ENCODE results near the gene SLC9A9. TPM values are rescaled to one million over a fixed set of nuclear protein-coding genes. Genes with fewer than 3 reads are reported as not detected.
"Not testable (repeated sequence)": the region's sequence is repeated elsewhere in the genome, so short reads cannot be mapped to it uniquely, and the experiment has no call there.

SLC9A9 gene
- total and polyA plus RNA-seq, 2 donors (not counting 1 experiment from before 2014, with no cell fraction given) = 14.3 to 74.0 TPM

GRCh38 chr3:143436231-143436930 is 411.9 kb downstream of the SLC9A9 start:
- H3K27me3 ChIP-seq (ENCODE audit: control insufficient read depth, insufficient read depth, low read length) = no peaks in the 10 kb centered on the region
- TF ChIP-seq CTCF (conservative IDR thresholded peaks at IDR 0.05 in 1 of 2, IDR thresholded peaks at IDR 0.05 in 1 of 2; ENCODE audit: low read depth in 1 of 2, low read length in 2 of 2) (no peak), EZH2 (IDR thresholded peaks at IDR 0.05; ENCODE audit: low read length, missing control alignments) (no peak)
- H3K4me1 ChIP-seq (ENCODE audit: control insufficient read depth, extremely low read depth, insufficient read depth, low read length) = peaks cover 3% of the 10 kb centered on the region
- H3K36me3 ChIP-seq (ENCODE audit: control insufficient read depth, insufficient read depth, low read length) = no peaks in the 10 kb centered on the region
- no peaks in the 10 kb centered on the region for H4K20me1 ChIP-seq (ENCODE audit: control insufficient read depth, extremely low read depth, insufficient read depth, low read length)
- no peak overlapping the region for H3K4me3 ChIP-seq (replicated peaks in 1 of 4; ENCODE audit: control extremely low read depth in 1 of 4, insufficient read depth in 1 of 4, low read depth in 3 of 4, low read length in 4 of 4)
- no peak overlapping the region for H3K9ac ChIP-seq (ENCODE audit: insufficient read depth, low read length)
- no peaks in the 10 kb centered on the region for H3K79me2 ChIP-seq (ENCODE audit: control insufficient read depth, insufficient read depth, low read length)
- no peaks in the 10 kb centered on the region for H3K9me3 ChIP-seq (ENCODE audit: control insufficient read depth, insufficient read depth, low read depth, low read length)
- peak; percentile 25 to 33 for DNase-seq (ENCODE audit: low read depth in 2 of 2)
- no peak overlapping the region for H3K4me2 ChIP-seq (ENCODE audit: extremely low read depth, insufficient read depth, low read length)
- no peak overlapping the region for H2AFZ ChIP-seq (ENCODE audit: low read length)
- no peak overlapping the region for H3K27ac ChIP-seq (ENCODE audit: insufficient read depth, low read length)

- DNase-seq (ENCODE audit: low read depth in 2 of 2) = no peak
These were observed 414.4 kb downstream of the SLC9A9 start for GRCh38 chr3:143433787-143434378.

GRCh38 chr3:143431298-143431697 is 417.0 kb downstream of the SLC9A9 start:
- H3K4me1 ChIP-seq (ENCODE audit: control insufficient read depth, extremely low read depth, insufficient read depth, low read length); H3K36me3 ChIP-seq (ENCODE audit: control insufficient read depth, insufficient read depth, low read length); H3K27ac ChIP-seq (ENCODE audit: insufficient read depth, low read length); H3K9ac ChIP-seq (ENCODE audit: insufficient read depth, low read length); H3K4me3 ChIP-seq (replicated peaks in 1 of 4; ENCODE audit: control extremely low read depth in 1 of 4, insufficient read depth in 1 of 4, low read depth in 3 of 4, low read length in 4 of 4); H3K4me2 ChIP-seq (ENCODE audit: extremely low read depth, insufficient read depth, low read length); H3K27me3 ChIP-seq (ENCODE audit: control insufficient read depth, insufficient read depth, low read length); H4K20me1 ChIP-seq (ENCODE audit: control insufficient read depth, extremely low read depth, insufficient read depth, low read length); H2AFZ ChIP-seq (ENCODE audit: low read length); H3K9me3 ChIP-seq (ENCODE audit: control insufficient read depth, insufficient read depth, low read depth, low read length); H3K79me2 ChIP-seq (ENCODE audit: control insufficient read depth, insufficient read depth, low read length): not testable (repeated sequence)
- DNase-seq (ENCODE audit: low read depth in 2 of 2) = peak in 1 of 2 donors; percentile 55

More at GRCh38 chr3:143433787-143434378, 414.4 kb downstream of the SLC9A9 start:
- H3K4me3 ChIP-seq (replicated peaks in 1 of 4; ENCODE audit: control extremely low read depth in 1 of 4, insufficient read depth in 1 of 4, low read depth in 3 of 4, low read length in 4 of 4) = no peak overlapping the region
- no peak overlapping the region for H3K27ac ChIP-seq (ENCODE audit: insufficient read depth, low read length)
- H4K20me1 ChIP-seq (ENCODE audit: control insufficient read depth, extremely low read depth, insufficient read depth, low read length) = no peaks in the 10 kb centered on the region
- no peaks in the 10 kb centered on the region for H3K27me3 ChIP-seq (ENCODE audit: control insufficient read depth, insufficient read depth, low read length)
- H3K4me2 ChIP-seq (ENCODE audit: extremely low read depth, insufficient read depth, low read length) = no peak overlapping the region
- TF ChIP-seq CTCF (conservative IDR thresholded peaks at IDR 0.05 in 1 of 2, IDR thresholded peaks at IDR 0.05 in 1 of 2; ENCODE audit: low read depth in 1 of 2, low read length in 2 of 2) (peak; percentile 29 to 38), EZH2 (IDR thresholded peaks at IDR 0.05; ENCODE audit: low read length, missing control alignments) (no peak)
- H3K4me1 ChIP-seq (ENCODE audit: control insufficient read depth, extremely low read depth, insufficient read depth, low read length) = peaks cover 3% of the 10 kb centered on the region
- no peaks in the 10 kb centered on the region for H3K9me3 ChIP-seq (ENCODE audit: control insufficient read depth, insufficient read depth, low read depth, low read length)
- H2AFZ ChIP-seq (ENCODE audit: low read length) = no peak overlapping the region
- no peaks in the 10 kb centered on the region for H3K36me3 ChIP-seq (ENCODE audit: control insufficient read depth, insufficient read depth, low read length)
- no peak overlapping the region for H3K9ac ChIP-seq (ENCODE audit: insufficient read depth, low read length)
- no peaks in the 10 kb centered on the region for H3K79me2 ChIP-seq (ENCODE audit: control insufficient read depth, insufficient read depth, low read length)

All from fibroblast of lung (primary cell).